Endothelial cell (in vitro differentiated cells): ENCODE data around the gene DNMT3A. TPM values are rescaled to one million over a fixed set of nuclear protein-coding genes. Genes with fewer than 3 reads are reported as not detected.

Experiments
- DNase-seq: peaks from one replicate; pipeline ENCODE4 v3.0.0; 2021; ENCODE audit warnings: low spot score
- H3K27ac Mint-ChIP-seq: one replicate; pipeline ENCODE4 v1.8.0; 2021; ENCODE audit warnings: mixed read lengths, inconsistent platforms; ENCODE audit not compliant: unreplicated experiment
- H3K27me3 Mint-ChIP-seq: one replicate; pipeline ENCODE4 v1.8.0; 2021; ENCODE audit warnings: mild to moderate bottlenecking, moderate library complexity, mixed read lengths, inconsistent platforms; ENCODE audit not compliant: unreplicated experiment
- H3K36me3 Mint-ChIP-seq: one replicate; pipeline ENCODE4 v1.8.0; 2021; ENCODE audit warnings: mild to moderate bottlenecking, low read depth, mixed read lengths, inconsistent platforms; ENCODE audit not compliant: unreplicated experiment
- H3K4me1 Mint-ChIP-seq: one replicate; pipeline ENCODE4 v1.8.0; 2021; ENCODE audit warnings: mild to moderate bottlenecking, mixed read lengths, inconsistent platforms; ENCODE audit not compliant: unreplicated experiment
- H3K4me3 Mint-ChIP-seq: one replicate; pipeline ENCODE4 v1.8.0; 2021; ENCODE audit warnings: mild to moderate bottlenecking, mixed read lengths, inconsistent platforms; ENCODE audit not compliant: unreplicated experiment
- H3K9me3 Mint-ChIP-seq: one replicate; pipeline ENCODE4 v1.8.0; 2021; ENCODE audit warnings: mixed read lengths, inconsistent platforms; ENCODE audit not compliant: unreplicated experiment
- total RNA-seq: library from RNA; stranded (reverse); fragmentation: NEBNext Ultra II Directional; extraction: Animal tissue kit (Norgen Biotek cat#: 25700); gene quantifications from one replicate; pipeline ENCODE4 v1.2.1, GENCODE V29; 2021; ENCODE audit not compliant: unreplicated experiment
- TF ChIP-seq, protein P1 (sequence below): fragments of 200-600 bp; sonication (generic); IDR thresholded peaks from one replicate; pipeline ENCODE4 v1.5.0; 2021; ENCODE audit warnings: antibody characterized with exemption; ENCODE audit not compliant: unreplicated experiment

The DNMT3A gene
- total RNA-seq, 1 donor from 2014 or later: 177 TPM

GRCh38 chr2:25247792-25248512 lies 93.8 kb downstream of the DNMT3A start:
- H3K4me1 Mint-ChIP-seq: peaks cover 18% of the 10 kb centered on the region
- TF ChIP-seq, protein P1, sequence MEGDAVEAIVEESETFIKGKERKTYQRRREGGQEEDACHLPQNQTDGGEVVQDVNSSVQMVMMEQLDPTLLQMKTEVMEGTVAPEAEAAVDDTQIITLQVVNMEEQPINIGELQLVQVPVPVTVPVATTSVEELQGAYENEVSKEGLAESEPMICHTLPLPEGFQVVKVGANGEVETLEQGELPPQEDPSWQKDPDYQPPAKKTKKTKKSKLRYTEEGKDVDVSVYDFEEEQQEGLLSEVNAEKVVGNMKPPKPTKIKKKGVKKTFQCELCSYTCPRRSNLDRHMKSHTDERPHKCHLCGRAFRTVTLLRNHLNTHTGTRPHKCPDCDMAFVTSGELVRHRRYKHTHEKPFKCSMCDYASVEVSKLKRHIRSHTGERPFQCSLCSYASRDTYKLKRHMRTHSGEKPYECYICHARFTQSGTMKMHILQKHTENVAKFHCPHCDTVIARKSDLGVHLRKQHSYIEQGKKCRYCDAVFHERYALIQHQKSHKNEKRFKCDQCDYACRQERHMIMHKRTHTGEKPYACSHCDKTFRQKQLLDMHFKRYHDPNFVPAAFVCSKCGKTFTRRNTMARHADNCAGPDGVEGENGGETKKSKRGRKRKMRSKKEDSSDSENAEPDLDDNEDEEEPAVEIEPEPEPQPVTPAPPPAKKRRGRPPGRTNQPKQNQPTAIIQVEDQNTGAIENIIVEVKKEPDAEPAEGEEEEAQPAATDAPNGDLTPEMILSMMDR: no peak
- H3K27ac Mint-ChIP-seq: no peak overlapping the region
- H3K9me3 Mint-ChIP-seq: no peaks in the 10 kb centered on the region
- H3K36me3 Mint-ChIP-seq: peaks cover 34% of the 10 kb centered on the region
- peaks cover 10% of the 10 kb centered on the region for H3K27me3 Mint-ChIP-seq
- peak overlapping the region; percentile 68 for H3K4me3 Mint-ChIP-seq
- DNase-seq: no peak

- no peaks in the 10 kb centered on the region for H3K9me3 Mint-ChIP-seq
- peaks cover 40% of the 10 kb centered on the region for H3K36me3 Mint-ChIP-seq
- H3K4me1 Mint-ChIP-seq: peaks cover 15% of the 10 kb centered on the region
- H3K4me3 Mint-ChIP-seq: no peak overlapping the region
- TF ChIP-seq, protein P1: no peak
- DNase-seq: no peak
- no peak overlapping the region for H3K27ac Mint-ChIP-seq
- peaks cover 11% of the 10 kb centered on the region for H3K27me3 Mint-ChIP-seq
Observed at GRCh38 chr2:25246558-25247290, 95.0 kb downstream of the DNMT3A start.

GRCh38 chr2:25246001-25246400 lies 95.7 kb downstream of the DNMT3A start:
- H3K4me1 Mint-ChIP-seq: peaks cover 15% of the 10 kb centered on the region
- H3K27ac Mint-ChIP-seq: no peak overlapping the region
- H3K36me3 Mint-ChIP-seq: peaks cover 47% of the 10 kb centered on the region
- H3K9me3 Mint-ChIP-seq: no peaks in the 10 kb centered on the region
- TF ChIP-seq, protein P1: no peak
- H3K4me3 Mint-ChIP-seq: peak overlapping the region; percentile 47
- no peak for DNase-seq
- peaks cover 11% of the 10 kb centered on the region for H3K27me3 Mint-ChIP-seq

DNA sequence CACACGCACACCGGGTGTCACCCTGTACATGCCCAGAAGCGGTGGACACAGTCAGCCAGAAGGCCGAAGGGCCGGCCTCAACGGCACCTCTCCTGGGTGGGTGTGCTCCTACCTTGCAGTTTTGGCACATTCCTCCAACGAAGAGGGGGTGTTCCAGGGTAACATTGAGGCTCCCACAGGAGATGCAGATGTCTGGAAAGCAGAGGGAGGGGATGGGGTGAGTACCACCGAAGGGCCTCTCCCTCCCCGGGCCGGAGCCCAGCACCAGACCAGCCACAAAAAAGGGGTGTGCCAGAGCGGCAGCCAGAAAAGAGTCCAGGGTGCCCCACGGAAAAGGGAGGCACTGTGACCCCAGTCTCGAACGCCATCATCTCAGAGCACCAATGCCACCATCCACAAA lies 96.6 kb downstream of the DNMT3A start:
- H3K27ac Mint-ChIP-seq: no peak overlapping the region
- peaks cover 8% of the 10 kb centered on the region for H3K27me3 Mint-ChIP-seq
- TF ChIP-seq, protein P1: no peak
- H3K9me3 Mint-ChIP-seq: no peaks in the 10 kb centered on the region
- DNase-seq: no peak
- H3K4me3 Mint-ChIP-seq: no peak overlapping the region
- peaks cover 50% of the 10 kb centered on the region for H3K36me3 Mint-ChIP-seq
- peaks cover 11% of the 10 kb centered on the region for H3K4me1 Mint-ChIP-seq

DNA sequence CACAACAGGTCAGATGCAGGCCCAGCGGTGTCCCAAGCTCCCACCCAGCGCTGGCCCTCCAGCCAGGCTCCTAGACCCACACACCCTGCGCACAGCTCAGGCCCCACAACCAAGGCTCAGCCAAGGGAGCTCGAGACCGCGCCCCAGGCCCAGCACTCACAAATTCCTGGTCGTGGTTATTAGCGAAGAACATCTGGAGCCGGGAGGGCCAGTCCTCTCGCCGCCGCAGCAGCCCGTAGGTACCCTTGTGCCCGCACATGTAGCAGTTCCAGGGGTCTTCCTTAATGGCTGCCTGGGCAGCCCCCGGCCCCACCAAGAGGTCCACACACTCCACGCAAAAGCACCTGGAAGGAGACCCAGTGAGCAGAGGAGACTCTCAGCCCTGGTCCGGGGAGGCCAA lies 97.7 kb downstream of the DNMT3A start:
- Mint-ChIP-seq H3K4me1 (no peaks in the 10 kb centered on the region), H3K36me3 (peaks cover 48% of the 10 kb centered on the region), H3K27me3 (peaks cover 8% of the 10 kb centered on the region), H3K27ac (no peak overlapping the region), H3K9me3 (no peaks in the 10 kb centered on the region), H3K4me3 (no peak overlapping the region)
- TF ChIP-seq, protein P1: no peak
- DNase-seq: no peak
